ENCODE data around the gene PCSK6. TPM values are rescaled to one million over a fixed set of nuclear protein-coding genes. Genes with fewer than 3 reads are reported as not detected.

PCSK6 gene
- total RNA-seq, 2 experiments from 2014 or later: 1.1 to 1.3 TPM

GRCh38 chr15:101280007-101280406, 209.5 kb downstream of the PCSK6 start:
- ChIA-PET CTCF (interaction anchor here (1.0 kb wide), 1 partner anchor 15 kb away, joined by 3 read pairs; the partner anchor contains the start of gene SNRPA1), POLR2A (no interaction called here)

DNA sequence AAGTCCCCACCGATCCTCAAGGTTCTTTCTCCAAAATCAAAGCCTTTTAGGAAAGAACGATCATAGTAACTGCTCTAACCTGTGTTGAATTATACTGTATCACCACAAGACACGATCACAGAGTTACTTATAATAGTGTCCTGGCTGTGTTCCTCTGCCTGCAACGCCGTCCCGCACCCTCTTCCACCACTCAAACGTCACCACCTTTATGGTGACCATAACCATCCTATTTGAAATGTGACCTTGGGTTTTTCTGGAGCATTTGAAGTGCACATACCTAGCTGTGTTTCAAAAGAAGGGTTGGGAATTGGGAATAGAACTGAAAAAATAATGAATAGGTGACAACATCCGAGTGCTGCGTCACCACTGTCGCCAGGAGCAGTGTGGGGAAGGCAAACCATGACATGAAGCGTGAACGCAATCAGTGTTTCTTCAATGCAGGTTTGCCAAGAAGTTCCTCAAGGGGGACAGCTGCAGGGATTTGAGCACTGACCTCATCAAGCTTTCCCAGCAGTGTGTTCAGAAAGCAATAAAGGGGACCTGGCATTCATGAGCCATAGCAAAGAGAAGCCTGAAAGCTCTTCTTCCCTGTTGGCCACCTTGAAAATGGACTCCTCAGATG, 211.5 kb downstream of the PCSK6 start:
- ChIA-PET POLR2A (interaction anchor here (0.9 to 1.0 kb wide), 2 partner anchors 12 to 17 kb away, joined by 3 to 4 read pairs; partner anchors contain the start of gene SNRPA1), CTCF (interaction anchor here (1.2 kb wide), 1 partner anchor 15 kb away, joined by 3 read pairs; no protein-coding TSS in a partner anchor)

DNA sequence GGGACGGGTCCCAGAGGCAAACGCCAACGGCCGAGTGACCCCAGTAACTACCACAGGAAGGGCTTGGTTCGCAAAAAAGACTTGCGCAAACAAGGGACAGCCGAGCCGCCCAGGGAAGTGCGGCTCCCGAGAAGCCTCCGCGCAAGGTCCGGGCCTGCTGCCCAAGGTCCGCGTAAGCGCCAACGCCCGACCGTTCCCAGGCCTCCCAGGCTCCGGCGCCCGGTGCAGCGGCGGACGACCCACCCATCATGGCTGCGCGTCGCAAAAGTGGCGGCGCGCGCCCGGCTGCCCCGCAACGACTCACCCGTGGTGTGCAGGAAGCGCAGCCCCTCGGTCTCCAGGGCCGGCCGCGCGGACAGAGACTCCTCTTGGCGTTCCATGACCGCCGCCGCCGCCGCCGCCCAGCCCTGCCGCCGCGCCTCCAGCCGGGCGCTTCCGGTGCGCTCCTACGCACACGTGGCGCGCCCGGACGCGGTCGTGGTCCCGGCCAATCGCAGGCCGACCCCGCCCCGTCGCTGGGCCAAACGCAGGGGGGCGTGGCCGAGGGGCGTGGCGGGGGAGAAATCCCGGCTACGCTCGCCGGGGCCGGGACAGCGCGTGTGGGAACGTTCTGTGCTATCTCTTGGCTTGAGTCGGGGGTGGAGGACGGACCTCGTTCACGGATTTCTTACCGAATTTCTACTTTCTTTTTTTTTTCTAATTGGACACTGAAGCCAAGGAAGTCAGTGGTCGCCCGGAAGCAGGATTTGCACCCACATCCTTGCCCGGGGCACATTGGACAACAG, 212.3 kb downstream of the PCSK6 start, which contains the start of gene SELENOS:
SELENOS (minus strand) TSS at position 448 of the 785 bp plus-strand sequence; CDS start at position 380, 68 bp downstream.
- POLR2A ChIA-PET: no interaction called here
- CTCF ChIA-PET: interaction anchor here (0.7 to 1.2 kb wide), 2 partner anchors 16 to 20 kb away, joined by 3 read pairs; no protein-coding TSS in a partner anchor

GRCh38 chr15:101276501-101277037, 212.9 kb downstream of the PCSK6 start:
- CTCF ChIA-PET: interaction anchor here (0.7 to 0.8 kb wide), 2 partner anchors 13 to 20 kb away, joined by 3 to 4 read pairs; no protein-coding TSS in a partner anchor
- POLR2A ChIA-PET: interaction anchor here (0.7 kb wide), 2 partner anchors 72 to 268 kb away, joined by 3 read pairs; no protein-coding TSS in a partner anchor

DNA sequence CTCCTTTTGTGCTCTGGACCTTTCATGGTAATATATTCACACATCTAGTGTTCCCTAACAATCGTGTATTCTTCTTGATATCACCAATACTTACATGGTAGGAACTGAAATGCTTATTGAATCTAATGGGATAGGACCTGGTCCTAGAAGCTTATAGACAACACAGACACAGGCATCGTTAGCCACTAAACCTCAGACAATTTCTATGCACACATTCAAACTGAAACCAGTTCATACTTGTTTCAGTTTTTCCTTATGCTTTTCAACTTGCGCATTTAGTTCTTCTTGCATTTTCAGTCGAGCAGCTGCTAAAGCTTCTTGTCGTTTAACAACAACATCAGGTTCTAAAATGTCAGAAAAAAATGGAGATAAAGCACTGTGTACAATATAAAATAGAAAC, 214.5 kb downstream of the PCSK6 start:
- ChIA-PET CTCF (interaction anchor here (1.0 to 1.4 kb wide), 2 partner anchors 9 to 266 kb away, joined by 3 read pairs; no protein-coding TSS in a partner anchor), POLR2A (no interaction called here)

DNA sequence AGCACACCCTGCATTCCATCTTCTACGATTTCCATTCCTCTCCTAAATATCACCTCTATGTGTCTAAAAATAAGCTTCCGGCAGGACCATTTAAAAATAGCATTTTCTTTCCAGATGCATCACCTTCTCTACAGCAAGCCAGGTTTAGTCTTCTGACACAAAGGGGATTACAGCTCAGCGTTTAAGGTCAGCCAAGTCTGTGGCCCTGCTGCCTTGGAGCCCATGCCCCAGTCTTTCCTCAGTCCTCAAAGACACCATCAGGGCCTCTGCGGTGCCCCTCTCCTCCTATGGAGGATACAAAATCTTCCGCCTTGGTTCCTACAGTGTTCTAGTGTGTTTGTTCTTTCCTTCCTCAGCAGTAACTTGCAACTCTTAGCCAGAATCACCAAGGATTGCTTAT, 216.0 kb downstream of the PCSK6 start:
- CTCF ChIA-PET: interaction anchor here (1.2 kb wide), 1 partner anchor 15 kb away, joined by 6 read pairs; no protein-coding TSS in a partner anchor

GRCh38 chr15:101272584-101272983, 216.9 kb downstream of the PCSK6 start:
- POLR2A ChIA-PET: interaction anchor here (0.9 kb wide), 1 partner anchor 22 kb away, joined by 3 read pairs; the partner anchor contains the start of gene SNRPA1
- CTCF ChIA-PET: interaction anchor here (1.2 kb wide), 1 partner anchor 14 kb away, joined by 6 read pairs; no protein-coding TSS in a partner anchor

More for the DNA sequence above, 216.0 kb downstream of the PCSK6 start:
- POLR2A ChIA-PET: interaction anchor here (1.0 kb wide), 1 partner anchor 9 kb away, joined by 3 read pairs; no protein-coding TSS in a partner anchor

DNA sequence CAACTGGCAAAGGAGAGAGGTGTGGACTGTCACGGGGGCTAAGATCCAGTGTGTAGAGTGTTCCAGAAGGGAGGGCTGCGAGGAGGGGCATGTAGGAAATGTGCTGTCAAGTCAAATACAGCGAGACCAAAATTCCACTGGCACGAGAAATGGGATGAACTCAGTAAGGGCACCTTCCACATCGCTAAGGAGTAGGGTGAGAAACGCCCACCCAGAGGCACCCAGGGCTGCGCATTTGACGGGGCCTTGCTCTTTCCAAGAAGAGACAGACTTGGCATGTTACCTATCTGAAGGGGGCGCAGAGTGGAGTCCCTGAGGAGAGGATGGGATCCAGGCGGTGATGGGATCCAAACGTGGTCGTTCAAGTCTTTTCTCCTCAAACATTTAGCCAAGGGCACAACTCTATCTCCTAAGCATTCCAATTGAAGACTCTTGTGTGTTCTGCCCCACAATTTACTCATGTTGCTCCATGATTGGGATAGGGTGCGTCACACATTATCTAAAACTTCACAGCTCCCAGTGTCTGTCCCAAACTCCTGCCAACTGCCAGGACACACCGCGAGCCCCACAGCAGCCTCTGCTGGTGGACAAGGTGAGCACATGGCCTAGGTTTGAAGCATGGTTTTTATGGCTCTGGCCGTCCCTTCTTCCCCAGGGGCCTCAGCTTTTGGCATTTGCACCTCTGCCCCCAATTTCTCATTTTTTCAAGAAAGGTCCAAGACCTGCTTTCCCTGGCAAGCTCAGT, 219.9 kb downstream of the PCSK6 start:
- POLR2A ChIA-PET: no interaction called here

GRCh38 chr15:101267320-101268104, 222.0 kb downstream of the PCSK6 start:
- ChIA-PET CTCF (interaction anchor here (0.8 to 2.4 kb wide), 4 partner anchors 10 to 259 kb away, joined by 3 to 12 read pairs (median 4); no protein-coding TSS in a partner anchor), POLR2A (no interaction called here)

More for the DNA sequence above, 219.9 kb downstream of the PCSK6 start:
- CTCF ChIA-PET: interaction anchor here (1.8 kb wide), 1 partner anchor 11 kb away, joined by 6 read pairs; no protein-coding TSS in a partner anchor

DNA sequence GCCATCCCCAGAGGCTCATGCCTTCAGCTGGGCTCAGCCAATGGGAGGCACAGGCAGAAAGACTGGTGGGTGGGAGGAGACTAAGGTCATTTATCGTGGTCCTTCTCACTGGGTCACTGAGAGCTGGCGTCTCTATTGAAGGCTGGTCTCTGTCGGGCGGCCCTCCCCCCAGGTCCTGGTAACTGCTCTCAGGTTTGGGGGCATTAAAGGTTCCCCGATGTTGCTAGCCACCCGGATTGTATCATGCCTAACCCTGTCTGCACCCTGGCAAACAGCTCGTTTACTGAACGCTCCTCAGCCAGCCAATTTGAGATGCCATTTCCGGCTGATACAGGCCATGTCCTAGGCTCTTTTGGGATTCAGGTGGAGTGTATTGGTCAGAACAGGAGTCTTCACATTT, 222.7 kb downstream of the PCSK6 start:
- POLR2A ChIA-PET: no interaction called here
- CTCF ChIA-PET: interaction anchor here (0.8 to 2.4 kb wide), 3 partner anchors 9 to 258 kb away, joined by 3 to 12 read pairs (median 5); no protein-coding TSS in a partner anchor

GRCh38 chr15:101266034-101266433, 223.5 kb downstream of the PCSK6 start:
- ChIA-PET CTCF (interaction anchor here (1.2 to 2.4 kb wide), 2 partner anchors 8 to 258 kb away, joined by 5 to 12 read pairs; no protein-coding TSS in a partner anchor), POLR2A (interaction anchor here (0.5 kb wide), 1 partner anchor 33 kb away, joined by 3 read pairs; no protein-coding TSS in a partner anchor)

- POLR2A ChIA-PET: no interaction called here
- CTCF ChIA-PET: no interaction called here
Measured at GRCh38 chr15:101264911-101265641, 224.4 kb downstream of the PCSK6 start.

GRCh38 chr15:101264011-101264410, 225.5 kb downstream of the PCSK6 start:
- POLR2A ChIA-PET: no interaction called here

GRCh38 chr15:101262551-101262950, 227.0 kb downstream of the PCSK6 start:
- POLR2A ChIA-PET: no interaction called here

More at GRCh38 chr15:101264011-101264410, 225.5 kb downstream of the PCSK6 start:
- CTCF ChIA-PET: interaction anchor here (2.2 kb wide), 1 partner anchor 248 kb away, joined by 6 read pairs; no protein-coding TSS in a partner anchor

GRCh38 chr15:101258238-101259144, 231.0 kb downstream of the PCSK6 start:
- POLR2A ChIA-PET: interaction anchor here (1.0 kb wide), 1 partner anchor 17 kb away, joined by 4 read pairs; no protein-coding TSS in a partner anchor
- CTCF ChIA-PET: interaction anchor here (0.7 to 2.3 kb wide), 18 partner anchors 8 to 252 kb away, joined by 3 to 25 read pairs (median 6); no protein-coding TSS in a partner anchor

More at GRCh38 chr15:101262551-101262950, 227.0 kb downstream of the PCSK6 start:
- CTCF ChIA-PET: interaction anchor here (0.7 to 2.2 kb wide), 6 partner anchors 11 to 256 kb away, joined by 3 to 6 read pairs (median 4); partner anchors contain the start of gene CHSY1

DNA sequence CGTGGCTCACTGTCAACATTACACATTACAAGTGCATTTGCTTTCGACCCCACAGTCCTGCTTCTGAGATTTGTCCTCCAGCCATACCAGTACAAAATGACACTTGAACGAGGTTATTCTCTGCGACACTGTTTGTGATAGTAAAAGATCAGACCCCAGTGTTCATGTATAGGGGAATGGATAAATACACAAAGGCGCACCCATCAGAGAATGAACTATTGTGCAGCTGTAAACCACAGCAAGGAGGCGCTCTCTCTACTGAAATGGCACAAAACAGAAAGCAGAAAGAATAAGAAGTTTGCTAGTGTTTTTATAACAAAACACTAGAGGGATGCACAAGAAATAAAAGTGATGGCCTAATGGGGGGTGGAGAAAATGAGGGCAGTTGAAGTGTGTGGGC, 232.8 kb downstream of the PCSK6 start:
- ChIA-PET CTCF (interaction anchor here (0.6 to 2.3 kb wide), 2 partner anchors 20 to 242 kb away, joined by 3 to 25 read pairs; no protein-coding TSS in a partner anchor), POLR2A (no interaction called here)

Data from activated CD8-positive, alpha-beta memory T cell treated with anti-CD3 and anti-CD28 coated beads for 36 hours (primary cell).